Temporal lobe (tissue), 2 donors: ENCODE results near the gene MARK3. TPM values are rescaled to one million over a fixed set of nuclear protein-coding genes. Genes with fewer than 3 reads are reported as not detected.

Experiments
- small RNA-seq: library from RNA; depleted of rRNA; stranded (forward); fragments of <200 nt; gene quantifications from one replicate; pipeline ENCODE3, GENCODE V24; 2014; ENCODE audit warnings: low replicate concordance
- total RNA-seq: library from RNA; depleted of rRNA; stranded (reverse); fragments of >200 nt; gene quantifications from one replicate; pipeline ENCODE4 v1.2.3, GENCODE V29; 2014

MARK3 gene
- total RNA-seq, 1 donor from 2014 or later: 94.7 TPM

Small RNA genes within 50 kb of the gene (small RNA-seq; reads per million reads assigned to genes)
- not detected for gene RNU7-160P
- 32.7 reads per million, percentile 96 among the genes with 10 or more reads in this experiment for gene SNORA28

Other genes starting within 250 kb of the MARK3 start
- gene EIF5, start 51.2 kb upstream of the MARK3 start, total RNA-seq: 122 TPM
- gene CKB, start 137.4 kb downstream of the MARK3 start, total RNA-seq: 249 TPM
- gene TRMT61A, start 143.8 kb downstream of the MARK3 start, total RNA-seq: 4.7 TPM
- gene BAG5, start 177.2 kb downstream of the MARK3 start, total RNA-seq: 32.2 TPM
- 26.8 TPM for gene COA8, start 177.5 kb downstream of the MARK3 start, total RNA-seq
- gene KLC1, start 243.8 kb downstream of the MARK3 start, total RNA-seq: 412 TPM